Hepatocyte (in vitro differentiated cells): Measurements from ENCODE around the gene WDR54. TPM values are rescaled to one million over a fixed set of nuclear protein-coding genes. Genes with fewer than 3 reads are reported as not detected.

Experiments
- DNase-seq: peaks from one replicate; pipeline ENCODE4 v3.0.0-alpha.2; 2016; ENCODE audit warnings: low spot score
- H2AFZ ChIP-seq: fragments of 200-600 bp; sonication (generic); 2 replicates; pipeline ENCODE4 v1.6.0; 2016; ENCODE audit warnings: antibody characterized with exemption, mild to moderate bottlenecking
- H3K27ac ChIP-seq: fragments of 200-600 bp; sonication (generic); 2 replicates; pipeline ENCODE4 v1.5.1; 2016; ENCODE audit warnings: mild to moderate bottlenecking
- H3K27me3 ChIP-seq: fragments of 200-600 bp; sonication (generic); 2 replicates; pipeline ENCODE4 v1.6.1; 2016
- H3K36me3 ChIP-seq: fragments of 200-600 bp; sonication (generic); replicated peaks from 2 replicates; pipeline ENCODE4 v1.5.1; 2016; ENCODE audit warnings: low read depth; ENCODE audit not compliant: insufficient read depth
- H3K4me1 ChIP-seq: fragments of 200-600 bp; sonication (generic); 2 replicates; pipeline ENCODE4 v1.5.1; 2016; ENCODE audit warnings: mild to moderate bottlenecking, moderate library complexity; ENCODE audit not compliant: insufficient read depth
- H3K4me2 ChIP-seq: fragments of 200-600 bp; sonication (generic); 2 replicates; pipeline ENCODE4 v1.6.0; 2016
- H3K4me3 ChIP-seq: fragments of 200-600 bp; sonication (generic); 2 replicates; pipeline ENCODE4 v1.5.1; 2016; ENCODE audit warnings: mild to moderate bottlenecking
- H3K79me2 ChIP-seq: fragments of 200-600 bp; sonication (generic); 2 replicates; pipeline ENCODE4 v1.6.0; 2017; ENCODE audit warnings: mild to moderate bottlenecking
- H3K9me2 ChIP-seq: fragments of 200-600 bp; sonication (generic); replicated peaks from 2 replicates; pipeline ENCODE4 v1.6.0; 2017; ENCODE audit warnings: mild to moderate bottlenecking; ENCODE audit not compliant: insufficient read depth
- H3K9me3 ChIP-seq: fragments of 200-600 bp; sonication (generic); 2 replicates; pipeline ENCODE4 v1.5.1; 2016; ENCODE audit warnings: low read depth, mild to moderate bottlenecking
- H4K20me1 ChIP-seq: fragments of 200-600 bp; sonication (generic); 2 replicates; pipeline ENCODE4 v1.6.0; 2016; ENCODE audit warnings: mild to moderate bottlenecking; ENCODE audit not compliant: insufficient read depth, poor library complexity, severe bottlenecking
- EZH2 ChIP-seq: fragments of 200-600 bp; sonication (generic); IDR thresholded peaks from 2 replicates; pipeline ENCODE4 v1.6.1; 2016; ENCODE audit warnings: antibody characterized with exemption, mild to moderate bottlenecking, borderline replicate concordance
- EZH2phosphoT487 ChIP-seq: fragments of 200-600 bp; sonication (generic); IDR thresholded peaks from one replicate; pipeline ENCODE4 v1.6.1; 2018; ENCODE audit warnings: antibody characterized with exemption, mild to moderate bottlenecking, low read depth, moderate library complexity; ENCODE audit not compliant: unreplicated experiment, severe bottlenecking
- WGBS: methylation state at CpG from one replicate; pipeline ENCODE4 v1.1.6; 2016; ENCODE audit warnings: low lambda C conversion rate; ENCODE audit errors: missing lambda C conversion rate; 5-methylcytosine and 5-hydroxymethylcytosine counted together
- polyA plus RNA-seq: library from polyadenylated mRNA; unstranded; fragments of >200 nt; fragmentation: Nextera tagmentation; extraction: Ambion mirVana; gene quantifications from 2 replicates; pipeline ENCODE4 v1.2.1, GENCODE V29; 2016
- total RNA-seq: library from RNA; depleted of rRNA; stranded (reverse); fragments of >200 nt; gene quantifications from 2 replicates; pipeline ENCODE4 v1.2.3, GENCODE V29; 2014
- TF ChIP-seq, protein P1 (sequence below): fragments of 200-600 bp; sonication (generic); IDR thresholded peaks from 2 replicates; pipeline ENCODE4 v1.5.1; 2016; ENCODE audit warnings: antibody characterized with exemption, mild to moderate bottlenecking; ENCODE audit not compliant: poor library complexity

The WDR54 gene
- total and polyA plus RNA-seq, 2 experiments from 2014 or later, result 6.2 to 22.6 TPM

DNA sequence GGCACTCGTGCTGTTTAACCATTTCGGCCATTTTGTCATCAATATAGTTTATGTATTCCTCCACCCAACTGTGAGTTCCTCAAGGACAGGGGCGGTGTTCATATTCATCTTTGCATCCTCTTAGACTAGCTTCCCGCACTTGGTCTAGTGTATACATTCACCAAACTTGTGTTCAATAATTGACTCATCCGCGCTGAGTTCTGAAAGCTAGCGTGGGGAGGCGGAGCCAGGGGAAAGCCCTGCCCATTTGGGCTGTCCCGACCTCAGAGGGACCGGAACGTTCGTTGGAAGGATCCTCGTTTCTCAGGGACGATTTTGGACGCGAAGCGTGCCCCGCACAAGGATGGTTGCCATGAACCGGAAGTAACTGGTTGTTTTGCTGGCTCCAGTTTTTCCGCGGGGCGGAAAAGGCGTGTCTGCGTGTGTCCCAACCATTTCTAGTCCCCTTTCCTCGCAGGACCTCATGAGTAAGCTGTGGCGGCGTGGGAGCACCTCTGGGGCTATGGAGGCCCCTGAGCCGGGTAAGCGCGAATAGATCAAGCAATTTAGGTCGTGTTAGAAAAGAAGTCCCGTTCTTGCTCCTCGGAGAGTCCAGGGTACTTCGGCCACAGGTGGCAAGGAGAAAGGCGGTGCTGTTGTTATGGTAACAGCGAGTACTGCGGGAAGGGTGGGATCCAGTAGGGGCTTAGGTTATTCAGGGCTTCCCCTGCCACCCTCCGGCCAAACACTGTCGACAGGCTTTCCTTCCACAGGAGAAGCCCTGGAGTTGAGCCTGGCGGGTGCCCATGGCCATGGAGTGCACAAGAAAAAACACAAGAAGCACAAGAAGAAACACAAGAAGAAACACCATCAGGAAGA lies 33.4 kb downstream of the WDR54 start, which contains the start of gene INO80B:
Gene INO80B (plus strand): TSS at position 434 of the 858 bp plus-strand sequence. CDS start 30 bp downstream, at position 464.
- TF ChIP-seq EZH2 (no peak), EZH2phosphoT487 (no peak)
- TF ChIP-seq, protein P1, sequence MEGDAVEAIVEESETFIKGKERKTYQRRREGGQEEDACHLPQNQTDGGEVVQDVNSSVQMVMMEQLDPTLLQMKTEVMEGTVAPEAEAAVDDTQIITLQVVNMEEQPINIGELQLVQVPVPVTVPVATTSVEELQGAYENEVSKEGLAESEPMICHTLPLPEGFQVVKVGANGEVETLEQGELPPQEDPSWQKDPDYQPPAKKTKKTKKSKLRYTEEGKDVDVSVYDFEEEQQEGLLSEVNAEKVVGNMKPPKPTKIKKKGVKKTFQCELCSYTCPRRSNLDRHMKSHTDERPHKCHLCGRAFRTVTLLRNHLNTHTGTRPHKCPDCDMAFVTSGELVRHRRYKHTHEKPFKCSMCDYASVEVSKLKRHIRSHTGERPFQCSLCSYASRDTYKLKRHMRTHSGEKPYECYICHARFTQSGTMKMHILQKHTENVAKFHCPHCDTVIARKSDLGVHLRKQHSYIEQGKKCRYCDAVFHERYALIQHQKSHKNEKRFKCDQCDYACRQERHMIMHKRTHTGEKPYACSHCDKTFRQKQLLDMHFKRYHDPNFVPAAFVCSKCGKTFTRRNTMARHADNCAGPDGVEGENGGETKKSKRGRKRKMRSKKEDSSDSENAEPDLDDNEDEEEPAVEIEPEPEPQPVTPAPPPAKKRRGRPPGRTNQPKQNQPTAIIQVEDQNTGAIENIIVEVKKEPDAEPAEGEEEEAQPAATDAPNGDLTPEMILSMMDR, result no peak
- no peaks in the 10 kb centered on the region for H4K20me1 ChIP-seq
- peak within 1 kb of the TSS; percentile 42 for H3K4me3 ChIP-seq
- H3K9me3 ChIP-seq, result no peaks in the 10 kb centered on the region
- no peaks in the 10 kb centered on the region for H3K9me2 ChIP-seq
- no peak within 1 kb of the TSS for H3K27ac ChIP-seq
- no peaks in the 10 kb centered on the region for H3K36me3 ChIP-seq
- H2AFZ ChIP-seq, result peak within 1 kb of the TSS; percentile 46
- H3K79me2 ChIP-seq, result peaks cover 25% of the 10 kb centered on the region
- H3K4me1 ChIP-seq, result peaks cover 15% of the 10 kb centered on the region
- 2% methylated on average over 40 of the region's 40 CpGs for WGBS
- no peaks in the 10 kb centered on the region for H3K27me3 ChIP-seq
- peak within 1 kb of the TSS; percentile 82 for H3K4me2 ChIP-seq
- DNase-seq, result peak; percentile 97

DNA sequence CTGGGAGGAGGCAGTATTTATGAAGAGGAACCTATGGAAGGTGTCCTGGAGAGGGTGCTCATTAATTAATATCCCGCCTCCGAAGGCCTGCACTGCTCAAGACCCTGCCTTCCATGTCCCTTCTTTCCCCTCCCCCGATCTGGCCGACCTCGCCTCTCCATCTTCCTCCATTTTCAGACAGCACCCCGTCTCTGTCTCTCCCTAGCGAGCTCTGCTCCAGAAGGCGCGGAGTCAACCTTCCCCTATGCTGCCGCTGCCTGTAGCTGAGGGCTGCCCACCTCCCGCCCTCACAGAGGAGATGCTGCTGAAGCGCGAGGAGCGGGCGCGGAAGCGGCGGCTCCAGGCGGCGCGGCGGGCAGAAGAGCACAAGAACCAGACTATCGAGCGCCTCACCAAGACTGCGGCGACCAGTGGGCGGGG lies 35.6 kb downstream of the WDR54 start:
- WGBS, result 1% methylated on average over 27 of the region's 27 CpGs
- Histone ChIP-seq H3K27ac (peak overlapping the region; percentile 95), H3K79me2 (peaks cover 31% of the 10 kb centered on the region), H3K9me3 (no peaks in the 10 kb centered on the region), H4K20me1 (no peaks in the 10 kb centered on the region), H3K9me2 (no peaks in the 10 kb centered on the region), H2AFZ (peak overlapping the region; percentile 36), H3K36me3 (no peaks in the 10 kb centered on the region), H3K4me3 (peak overlapping the region; percentile 23), H3K4me1 (peaks cover 15% of the 10 kb centered on the region), H3K27me3 (no peaks in the 10 kb centered on the region), H3K4me2 (peak overlapping the region; percentile 82)
- no peak for DNase-seq
- TF ChIP-seq EZH2phosphoT487 (no peak), EZH2 (no peak)
- TF ChIP-seq, protein P1, result no peak

DNA sequence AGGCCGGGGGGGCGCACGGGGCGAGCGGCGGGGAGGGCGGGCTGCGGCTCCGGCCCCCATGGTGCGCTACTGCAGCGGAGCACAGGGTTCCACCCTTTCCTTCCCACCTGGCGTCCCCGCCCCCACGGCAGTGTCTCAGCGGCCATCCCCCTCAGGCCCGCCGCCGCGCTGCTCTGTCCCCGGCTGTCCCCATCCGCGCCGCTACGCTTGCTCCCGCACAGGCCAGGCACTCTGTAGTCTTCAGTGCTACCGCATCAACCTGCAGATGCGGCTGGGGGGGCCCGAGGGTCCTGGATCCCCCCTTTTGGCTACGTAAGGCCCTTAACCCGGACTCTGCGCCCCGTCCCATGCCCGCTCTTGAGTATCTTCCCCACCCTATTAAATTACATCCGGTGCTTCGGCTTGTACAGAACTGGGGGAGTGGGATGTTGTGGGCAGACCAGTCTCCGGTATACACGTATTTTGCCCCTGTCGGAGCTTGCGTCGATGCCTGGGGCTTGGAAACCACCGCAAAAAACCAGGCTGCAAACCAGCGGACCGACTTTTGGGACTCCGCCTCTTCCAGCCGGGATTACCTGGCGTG lies 36.1 kb downstream of the WDR54 start:
- Histone ChIP-seq H3K4me1 (peaks cover 15% of the 10 kb centered on the region), H3K27ac (peak overlapping the region; percentile 95), H2AFZ (peak overlapping the region; percentile 36), H3K4me2 (peak overlapping the region; percentile 82), H3K36me3 (no peaks in the 10 kb centered on the region), H3K4me3 (peak overlapping the region; percentile 23), H3K9me3 (no peaks in the 10 kb centered on the region), H4K20me1 (no peaks in the 10 kb centered on the region), H3K79me2 (peaks cover 31% of the 10 kb centered on the region), H3K9me2 (no peaks in the 10 kb centered on the region), H3K27me3 (no peaks in the 10 kb centered on the region)
- TF ChIP-seq, protein P1, result no peak
- no peak for TF ChIP-seq EZH2phosphoT487
- no peak for TF ChIP-seq EZH2
- WGBS, result 2% methylated on average over 33 of the region's 46 CpGs
- peak; percentile 91 for DNase-seq
